MM.1S (cell line): ENCODE results near the gene SCARF2.

Experiments used
- DNase-seq: peaks from one replicate; pipeline ENCODE4 v3.0.0-alpha.2; 2015
- H2AFZ ChIP-seq: fragments of 300-600 bp; sonication (generic); 2 replicates; pipeline ENCODE4 v1.6.0; 2016; ENCODE audit warnings: antibody characterized with exemption, low read length
- H3F3A ChIP-seq: fragments of 300-600 bp; sonication (generic); 2 replicates; pipeline ENCODE4 v1.6.1; 2016; ENCODE audit warnings: mild to moderate bottlenecking, antibody characterized with exemption, low read length, moderate library complexity, mixed read lengths; ENCODE audit not compliant: insufficient read depth
- H3K27ac ChIP-seq: fragments of 300-600 bp; sonication (generic); 2 replicates; pipeline ENCODE4 v1.5.1; 2016; ENCODE audit warnings: mild to moderate bottlenecking, low read length
- H3K27me3 ChIP-seq: fragments of 300-600 bp; sonication (generic); replicated peaks from 2 replicates; pipeline ENCODE4 v1.6.0; 2016; ENCODE audit warnings: low read length; ENCODE audit not compliant: insufficient read depth
- H3K36me3 ChIP-seq: fragments of 300-600 bp; sonication (generic); replicated peaks from 2 replicates; pipeline ENCODE4 v1.6.1; 2016; ENCODE audit warnings: mild to moderate bottlenecking, low read length, mixed read lengths; ENCODE audit not compliant: insufficient read depth
- H3K4me1 ChIP-seq: fragments of 300-600 bp; sonication (generic); 2 replicates; pipeline ENCODE4 v1.6.1; 2016; ENCODE audit warnings: low read length, mixed read lengths
- H3K4me2 ChIP-seq: fragments of 300-600 bp; sonication (generic); 2 replicates; pipeline ENCODE4 v1.6.0; 2016; ENCODE audit warnings: low read depth, low read length
- H3K4me3 ChIP-seq: fragments of 300-600 bp; sonication (generic); 2 replicates; pipeline ENCODE4 v1.5.1; 2016; ENCODE audit warnings: low read length, mixed read lengths
- H3K79me2 ChIP-seq: fragments of 300-600 bp; sonication (generic); 2 replicates; pipeline ENCODE4 v1.6.1; 2016; ENCODE audit warnings: mixed run types, low read length, mixed read lengths
- H3K9ac ChIP-seq: fragments of 300-600 bp; sonication (generic); 2 replicates; pipeline ENCODE4 v1.6.1; 2016; ENCODE audit warnings: low read length, mixed read lengths
- H3K9me2 ChIP-seq: fragments of 300-600 bp; sonication (generic); replicated peaks from 2 replicates; pipeline ENCODE4 v1.6.1; 2016; ENCODE audit warnings: mild to moderate bottlenecking, low read length, mixed read lengths; ENCODE audit not compliant: insufficient read depth
- H3K9me3 ChIP-seq: fragments of 300-600 bp; sonication (generic); replicated peaks from 2 replicates; pipeline ENCODE4 v1.6.1; 2016; ENCODE audit warnings: mild to moderate bottlenecking, low read length, mixed read lengths; ENCODE audit not compliant: insufficient read depth
- H4K20me1 ChIP-seq: fragments of 300-600 bp; sonication (generic); 2 replicates; pipeline ENCODE4 v1.6.1; 2016; ENCODE audit warnings: mild to moderate bottlenecking, low read length, moderate library complexity, mixed read lengths; ENCODE audit not compliant: insufficient read depth
- CTCF ChIP-seq: fragments of 300-600 bp; sonication (generic); IDR thresholded peaks from 2 replicates; pipeline ENCODE4 v1.5.1; 2016; ENCODE audit warnings: antibody characterized with exemption, low read length, mixed read lengths
- EZH2 ChIP-seq: fragments of 300-600 bp; sonication (generic); optimal IDR thresholded peaks from 2 replicates; pipeline ENCODE3; 2017; ENCODE audit warnings: low read depth, mild to moderate bottlenecking, antibody characterized with exemption, low read length, mixed read lengths
- EZH2phosphoT487 ChIP-seq: fragments of 300-600 bp; sonication (generic); IDR thresholded peaks from 2 replicates; pipeline ENCODE4 v1.6.1; 2018; ENCODE audit warnings: antibody characterized with exemption, low read length

Gene SCARF2

DNA sequence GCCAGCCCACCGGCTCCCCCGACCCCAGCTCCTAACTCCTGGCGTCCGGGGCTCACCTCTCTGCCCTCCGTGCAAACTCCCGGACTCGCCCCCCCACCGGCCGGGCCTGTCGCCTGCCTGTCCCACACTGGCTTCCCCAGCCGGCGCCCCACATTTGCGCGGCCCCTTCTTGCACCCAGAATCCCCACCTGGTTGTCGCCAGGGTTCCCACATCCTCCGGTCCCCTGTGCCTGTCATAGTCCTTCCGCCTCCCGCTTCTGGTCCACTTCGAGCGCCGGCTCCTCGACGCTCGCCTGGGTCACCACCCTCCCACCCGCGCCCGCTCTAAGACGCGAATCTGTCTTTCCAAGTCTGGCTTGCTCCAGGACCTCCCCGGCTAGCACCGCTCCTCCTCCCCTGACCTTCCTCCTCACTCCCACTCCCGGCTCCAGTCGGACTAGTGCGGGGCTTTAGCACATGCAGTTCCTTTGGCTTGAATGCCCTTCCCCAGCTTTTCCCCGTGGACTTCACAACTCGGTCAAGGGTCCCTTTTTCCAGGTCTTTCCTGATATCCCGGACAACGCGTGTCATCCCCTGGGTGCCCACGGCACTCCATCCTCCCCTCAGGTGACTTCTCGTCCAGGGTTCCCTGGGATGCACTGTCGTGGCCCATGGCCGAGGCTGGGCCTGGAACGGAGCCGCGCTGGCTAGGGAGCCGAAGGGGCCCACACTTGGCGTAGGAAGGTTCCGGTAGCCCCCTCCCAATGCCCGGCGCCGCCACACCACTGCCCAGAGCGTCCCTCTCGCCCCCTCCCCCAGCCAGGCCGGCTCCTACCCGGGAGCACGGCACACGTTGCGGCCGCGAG, 635 bp downstream of the SCARF2 start:
- H3K4me2 ChIP-seq = no peak overlapping the region
- no peak for DNase-seq
- no peaks in the 10 kb centered on the region for H3K9me3 ChIP-seq
- no peaks in the 10 kb centered on the region for H3K4me1 ChIP-seq
- H2AFZ ChIP-seq = no peak overlapping the region
- H3K79me2 ChIP-seq = no peaks in the 10 kb centered on the region
- H3K4me3 ChIP-seq = no peak overlapping the region
- no peak overlapping the region for H3K9ac ChIP-seq
- TF ChIP-seq CTCF (no peak), EZH2phosphoT487 (no peak), EZH2 (no peak)
- H3K27me3 ChIP-seq = peaks cover 43% of the 10 kb centered on the region
- no peaks in the 10 kb centered on the region for H3K36me3 ChIP-seq
- H3F3A ChIP-seq = no peaks in the 10 kb centered on the region
- H3K27ac ChIP-seq = no peak overlapping the region
- no peaks in the 10 kb centered on the region for H4K20me1 ChIP-seq
- H3K9me2 ChIP-seq = no peaks in the 10 kb centered on the region

- no peak overlapping the region for H3K4me3 ChIP-seq
- no peaks in the 10 kb centered on the region for H3K36me3 ChIP-seq
- no peaks in the 10 kb centered on the region for H3F3A ChIP-seq
- no peaks in the 10 kb centered on the region for H4K20me1 ChIP-seq
- H3K4me1 ChIP-seq = no peaks in the 10 kb centered on the region
- no peak overlapping the region for H2AFZ ChIP-seq
- peaks cover 43% of the 10 kb centered on the region for H3K27me3 ChIP-seq
- TF ChIP-seq EZH2phosphoT487 = no peak
- no peak for TF ChIP-seq EZH2
- TF ChIP-seq CTCF = no peak
- DNase-seq = no peak
- H3K9me3 ChIP-seq = no peaks in the 10 kb centered on the region
- H3K4me2 ChIP-seq = no peak overlapping the region
- H3K79me2 ChIP-seq = no peaks in the 10 kb centered on the region
- no peaks in the 10 kb centered on the region for H3K9me2 ChIP-seq
- no peak overlapping the region for H3K9ac ChIP-seq
- H3K27ac ChIP-seq = no peak overlapping the region
Observed at GRCh38 chr22:20436307-20436767, 1.3 kb downstream of the SCARF2 start.

DNA sequence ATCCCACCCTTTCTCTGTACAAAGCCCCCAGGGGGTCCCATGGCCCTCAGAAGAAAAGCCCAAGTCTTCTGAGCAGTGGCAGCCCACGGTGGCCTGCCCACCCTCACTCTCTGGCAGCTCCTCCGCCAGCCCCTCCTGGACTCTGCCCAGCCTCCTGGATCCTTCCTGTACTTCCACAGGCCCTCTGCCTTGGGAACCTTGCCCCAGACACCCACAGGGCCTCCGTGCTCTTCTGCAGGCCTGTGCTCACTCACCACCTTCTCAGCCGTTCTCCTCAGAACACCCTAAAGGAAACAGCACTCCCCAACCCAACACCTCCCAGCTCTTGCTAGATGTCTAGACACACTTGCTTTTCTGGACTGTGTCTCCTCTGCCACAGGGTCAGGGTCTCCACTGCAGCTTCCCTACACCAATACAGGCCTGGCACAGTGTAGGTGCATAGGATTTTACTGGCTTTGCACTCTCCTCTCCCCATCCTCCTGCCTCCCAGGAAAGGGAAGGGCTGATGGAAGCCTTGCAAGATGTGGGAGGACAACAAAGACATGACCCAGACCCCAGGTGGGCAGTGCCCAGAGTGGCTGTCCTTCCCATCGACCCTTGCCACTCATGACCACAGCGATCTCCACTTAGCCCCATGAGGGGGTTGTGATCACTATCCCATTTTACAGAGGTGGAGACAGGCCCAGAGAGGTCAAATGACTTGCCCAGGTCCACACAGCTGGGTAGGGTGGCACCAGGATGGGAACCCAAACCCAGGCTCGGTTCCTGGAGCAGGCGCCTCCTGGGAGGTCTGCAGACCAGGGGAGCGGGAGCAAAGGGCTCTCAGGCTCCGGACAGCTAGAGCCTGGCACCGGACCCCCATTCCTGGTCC, 2.0 kb downstream of the SCARF2 start:
- Histone ChIP-seq H3K79me2 (no peaks in the 10 kb centered on the region), H3K9ac (no peak overlapping the region), H3K9me3 (no peaks in the 10 kb centered on the region), H4K20me1 (no peaks in the 10 kb centered on the region), H3K9me2 (no peaks in the 10 kb centered on the region), H3K4me3 (no peak overlapping the region), H3K27ac (no peak overlapping the region), H3K4me2 (no peak overlapping the region), H3K27me3 (peaks cover 46% of the 10 kb centered on the region), H2AFZ (no peak overlapping the region), H3K4me1 (no peaks in the 10 kb centered on the region), H3K36me3 (no peaks in the 10 kb centered on the region), H3F3A (no peaks in the 10 kb centered on the region)
- no peak for DNase-seq
- TF ChIP-seq EZH2phosphoT487 (no peak), CTCF (no peak), EZH2 (no peak)
